Spleen (tissue), 11 donors: ENCODE measurements around the gene CDK14. TPM values are rescaled to one million over a fixed set of nuclear protein-coding genes. Genes with fewer than 3 reads are reported as not detected.

Experiments used
- DNase-seq: peaks from one replicate; pipeline ENCODE4 v3.0.0-alpha.2; 2020
- H3K27ac ChIP-seq, 8 donors: fragments of 200-600 bp; sonication (generic) in 7 of 8; 1 replicate in 4 of 8; 2 replicates in 4 of 8; pipeline versions ENCODE4 v1.5.0 to v1.8.0; 2016 to 2021; ENCODE audit warnings: inconsistent platforms in 4 of 8, mild to moderate bottlenecking in 4 of 8, moderate library complexity in 1 of 8
- H3K27me3 ChIP-seq, 7 donors: fragments of 200-600 bp; sonication (generic) in 6 of 7; replicated peaks in 1 of 7; 1 replicate in 4 of 7; 2 replicates in 3 of 7; pipeline versions ENCODE4 v1.5.0 to v1.8.0; 2016 to 2021; ENCODE audit warnings: inconsistent platforms in 3 of 7, mild to moderate bottlenecking in 1 of 7
- H3K36me3 ChIP-seq, 6 donors: fragments of 200-600 bp; sonication (generic) in 5 of 6; 1 replicate in 4 of 6; 2 replicates in 2 of 6; pipeline versions ENCODE4 v1.5.0 to v1.8.0; 2016 to 2021; ENCODE audit warnings: inconsistent platforms in 2 of 6
- H3K4me1 ChIP-seq, 6 donors: fragments of 200-600 bp; sonication (generic) in 5 of 6; 1 replicate in 3 of 6; 2 replicates in 3 of 6; pipeline versions ENCODE4 v1.5.0 to v1.8.0; 2016 to 2021; ENCODE audit warnings: inconsistent platforms in 3 of 6
- H3K4me3 ChIP-seq, 8 donors: fragments of 200-600 bp; sonication (generic) in 7 of 8; 1 replicate in 4 of 8; 2 replicates in 4 of 8; pipeline versions ENCODE4 v1.5.0 to v1.8.0; 2016 to 2021; ENCODE audit warnings: inconsistent platforms in 4 of 8, mild to moderate bottlenecking in 4 of 8, moderate library complexity in 2 of 8
- H3K9me3 ChIP-seq, 8 donors: fragments of 200-600 bp; sonication (generic) in 7 of 8; 1 replicate in 4 of 8; 2 replicates in 4 of 8; pipeline versions ENCODE4 v1.5.0 to v1.8.0; 2016 to 2021; ENCODE audit warnings: inconsistent platforms in 4 of 8
- POLR2A ChIP-seq, 3 donors: fragments of 450-650 bp; IDR thresholded peaks; one replicate each; pipeline ENCODE4 v1.5.1; 2017; ENCODE audit warnings: antibody characterized with exemption in 3 of 3, mild to moderate bottlenecking in 1 of 3
- POLR2AphosphoS5 ChIP-seq, 3 donors: sonication (generic); formaldehyde crosslinking; IDR thresholded peaks; one replicate each; pipeline ENCODE4 v1.5.1; 2017; ENCODE audit warnings: antibody characterized with exemption in 3 of 3
- WGBS, 5 donors: extraction: QIAGEN DNeasy Blood & Tissue Kit in 3 of 5; methylation state at CpG; one replicate each; pipeline versions ENCODE4 v1.1.5 to v1.1.7; 2013 to 2018; 5-methylcytosine and 5-hydroxymethylcytosine counted together
- intact Hi-C: fragments of 100-400 bp; cut with DNase I; formaldehyde crosslinking; loops from one replicate; pipeline ENCODE4 v1.15.0; 2023; ENCODE audit warnings: low total_unique reads
- polyA plus RNA-seq, 3 donors: library from polyadenylated mRNA; stranded (reverse); fragments of 200-250 nt; gene quantifications; one replicate each; pipeline ENCODE4 v1.2.1, GENCODE V29; 2013
- total RNA-seq, 7 donors: library from RNA; depleted of rRNA in 3 of 7; stranded (reverse); fragments of >200 nt in 3 of 7; fragmentation: NEBNext Ultra II Directional in 4 of 7; extraction: Animal tissue kit (Norgen Biotek cat#: 25700) in 4 of 7; gene quantifications; one replicate each; pipeline versions ENCODE4 v1.1.0 to v1.2.1, GENCODE V29; 2016 to 2021
- TF ChIP-seq, protein P1 (sequence below), 11 experiments: fragments of 200-600 bp in 7 of 11; fragments of 450-650 bp in 4 of 11; sonication (generic) in 4 of 11; IDR thresholded peaks in 8 of 11; conservative IDR thresholded peaks in 3 of 11; 1 replicate in 7 of 11; 2 replicates in 4 of 11; pipeline versions ENCODE4 v1.4.0 to v1.8.0; 2016 to 2021; ENCODE audit warnings: antibody characterized with exemption in 11 of 11, inconsistent platforms in 4 of 11, mild to moderate bottlenecking in 1 of 11
- donor health status: healthy with polysubstance abuse.
- donor health status: DM: no; HTN: no; CAD: no; lungs with moderate emphysema.
- donor health status: DM: no; HTN: no; CAD: no.
- donor health status: Bipolar disorder and iron deficiency.
- donor health status: healthy.
- donor health status: DM: no; HTN: no; CAD: no.
- donor health status: DM: yes; HTN: yes; CAD: no.

CDK14 gene
- total and polyA plus RNA-seq, 10 donors, result 6.6 to 109 (median 51.2) TPM

DNA sequence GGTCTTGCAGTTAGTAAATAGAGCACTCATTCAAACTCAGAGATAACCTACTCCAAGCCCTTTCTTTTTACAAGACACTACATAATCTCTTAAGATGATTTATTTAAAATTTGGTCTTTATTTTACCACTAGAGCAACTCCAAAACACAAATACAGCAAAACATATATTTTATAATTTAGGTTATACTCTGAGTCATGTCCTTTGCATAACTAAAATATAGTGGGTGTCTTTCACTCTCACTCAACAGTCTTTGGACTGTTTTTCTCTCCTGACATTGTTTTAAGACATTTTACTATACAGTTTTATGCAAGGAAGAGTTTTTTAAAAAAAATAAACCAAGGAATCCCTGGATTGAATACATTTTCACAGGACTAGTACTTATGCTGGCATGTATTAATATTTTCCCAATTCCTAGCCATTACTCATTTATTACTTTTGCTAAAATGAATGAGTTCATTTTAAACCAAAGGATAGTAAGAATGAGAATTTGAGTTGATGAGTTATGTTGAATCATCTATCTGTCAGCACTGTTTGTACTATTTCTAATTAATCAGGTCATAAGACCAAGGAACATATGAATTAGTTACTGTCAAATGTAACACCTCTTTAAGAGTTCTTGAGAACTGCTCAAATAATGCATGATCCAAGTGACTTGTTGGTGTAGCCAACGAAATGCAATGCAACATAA is 365.1 kb downstream of the CDK14 start:
- no peaks in the 10 kb centered on the region for H3K27me3 ChIP-seq
- TF ChIP-seq POLR2AphosphoS5 (IDR thresholded peaks at IDR 0.05) (no peak), POLR2A (IDR thresholded peaks at IDR 0.05) (no peak)
- TF ChIP-seq, protein P1, sequence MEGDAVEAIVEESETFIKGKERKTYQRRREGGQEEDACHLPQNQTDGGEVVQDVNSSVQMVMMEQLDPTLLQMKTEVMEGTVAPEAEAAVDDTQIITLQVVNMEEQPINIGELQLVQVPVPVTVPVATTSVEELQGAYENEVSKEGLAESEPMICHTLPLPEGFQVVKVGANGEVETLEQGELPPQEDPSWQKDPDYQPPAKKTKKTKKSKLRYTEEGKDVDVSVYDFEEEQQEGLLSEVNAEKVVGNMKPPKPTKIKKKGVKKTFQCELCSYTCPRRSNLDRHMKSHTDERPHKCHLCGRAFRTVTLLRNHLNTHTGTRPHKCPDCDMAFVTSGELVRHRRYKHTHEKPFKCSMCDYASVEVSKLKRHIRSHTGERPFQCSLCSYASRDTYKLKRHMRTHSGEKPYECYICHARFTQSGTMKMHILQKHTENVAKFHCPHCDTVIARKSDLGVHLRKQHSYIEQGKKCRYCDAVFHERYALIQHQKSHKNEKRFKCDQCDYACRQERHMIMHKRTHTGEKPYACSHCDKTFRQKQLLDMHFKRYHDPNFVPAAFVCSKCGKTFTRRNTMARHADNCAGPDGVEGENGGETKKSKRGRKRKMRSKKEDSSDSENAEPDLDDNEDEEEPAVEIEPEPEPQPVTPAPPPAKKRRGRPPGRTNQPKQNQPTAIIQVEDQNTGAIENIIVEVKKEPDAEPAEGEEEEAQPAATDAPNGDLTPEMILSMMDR (IDR thresholded peaks at IDR 0.05 in 8 of 11, conservative IDR thresholded peaks at IDR 0.05 in 3 of 11), result no peak
- no peak overlapping the region for H3K27ac ChIP-seq
- H3K4me1 ChIP-seq, result no peaks in the 10 kb centered on the region
- H3K4me3 ChIP-seq, result no peak overlapping the region
- 62 to 91% (median 84%) methylated on average over 1 of the region's 1 CpG for WGBS, 5 donors
- intact Hi-C loops, result no loop called here
- no peaks in the 10 kb centered on the region for H3K9me3 ChIP-seq
- peaks cover 0 to 9% (median 0%) of the 10 kb centered on the region in 6 donors for H3K36me3 ChIP-seq
- no peak for DNase-seq

DNA sequence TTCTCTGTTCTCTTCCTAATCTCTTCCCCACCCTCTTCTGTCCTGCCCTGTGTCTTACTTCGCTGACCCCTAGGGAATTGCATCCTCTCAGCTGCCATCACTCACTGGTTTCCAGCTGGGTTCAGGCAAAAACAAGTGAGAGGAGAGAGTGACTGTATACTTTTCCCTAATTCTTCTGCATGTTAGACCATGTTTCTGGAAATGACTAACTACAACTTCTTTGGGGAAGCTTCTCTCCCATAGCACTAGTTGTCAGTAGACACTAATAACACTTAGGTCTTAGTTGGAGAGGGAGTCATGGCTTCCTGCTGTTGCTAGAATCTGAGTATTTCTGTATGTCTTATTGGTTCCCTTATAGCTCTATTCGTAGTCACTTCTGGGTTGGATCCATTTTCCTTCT is 369.1 kb downstream of the CDK14 start:
- H3K27me3 ChIP-seq, result no peaks in the 10 kb centered on the region
- 84 to 97% (median 84%) methylated on average over 2 of the region's 2 CpGs for WGBS, 5 donors
- no peaks in the 10 kb centered on the region for H3K9me3 ChIP-seq
- intact Hi-C loops, result no loop called here
- no peaks in the 10 kb centered on the region for H3K36me3 ChIP-seq
- no peak for DNase-seq
- TF ChIP-seq POLR2A (IDR thresholded peaks at IDR 0.05) (no peak), POLR2AphosphoS5 (IDR thresholded peaks at IDR 0.05) (no peak)
- TF ChIP-seq, protein P1 (IDR thresholded peaks at IDR 0.05 in 8 of 11, conservative IDR thresholded peaks at IDR 0.05 in 3 of 11), result no peak
- no peak overlapping the region for H3K27ac ChIP-seq
- no peak overlapping the region for H3K4me3 ChIP-seq
- H3K4me1 ChIP-seq, result no peaks in the 10 kb centered on the region

DNA sequence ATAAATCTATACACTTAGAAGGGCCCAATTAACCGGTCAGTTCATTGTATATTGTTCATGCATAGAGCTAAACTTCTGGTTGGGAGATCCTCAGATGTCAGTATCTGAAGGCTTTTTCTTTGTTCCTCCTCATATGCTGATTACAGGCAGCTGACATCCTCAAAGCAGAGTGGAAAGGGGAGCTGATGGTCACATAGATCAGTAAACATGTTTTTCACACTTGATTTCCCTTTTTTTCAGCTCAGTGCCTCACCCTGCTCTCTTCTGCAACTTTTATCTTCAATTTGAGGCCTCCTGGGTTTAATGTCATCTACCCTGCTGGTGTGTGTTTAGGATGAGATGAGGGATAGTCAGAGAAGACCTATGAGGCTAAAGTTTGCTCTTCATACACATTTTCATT is 370.2 kb downstream of the CDK14 start:
- no peak for DNase-seq
- 66 to 79% (median 71%) methylated on average over 1 of the region's 1 CpG for WGBS, 5 donors
- Histone ChIP-seq H3K27me3 (no peaks in the 10 kb centered on the region), H3K36me3 (no peaks in the 10 kb centered on the region), H3K27ac (no peak overlapping the region), H3K9me3 (no peaks in the 10 kb centered on the region), H3K4me1 (no peaks in the 10 kb centered on the region), H3K4me3 (no peak overlapping the region)
- TF ChIP-seq, protein P1 (IDR thresholded peaks at IDR 0.05 in 8 of 11, conservative IDR thresholded peaks at IDR 0.05 in 3 of 11), result no peak
- TF ChIP-seq POLR2A (IDR thresholded peaks at IDR 0.05) (no peak), POLR2AphosphoS5 (IDR thresholded peaks at IDR 0.05) (no peak)
- intact Hi-C loops, result no loop called here

DNA sequence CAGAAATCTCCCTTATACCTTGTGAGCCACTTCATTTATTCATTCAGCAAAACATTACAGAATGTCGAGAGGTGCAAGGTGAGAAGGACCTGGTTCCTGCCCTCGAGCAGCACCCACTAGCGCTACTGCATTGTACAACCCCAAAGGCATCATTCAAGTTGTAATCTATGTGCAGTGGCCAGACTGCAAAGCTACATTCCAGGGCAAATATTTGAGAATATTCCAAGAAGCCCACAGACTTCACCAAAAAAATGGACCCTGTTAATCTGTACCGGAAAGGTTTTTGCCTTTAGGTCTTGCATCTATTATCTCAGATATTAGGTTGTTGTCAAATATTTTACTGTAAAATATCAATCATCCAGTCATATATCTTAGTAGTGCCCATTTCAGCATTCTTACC is 372.8 kb downstream of the CDK14 start:
- Histone ChIP-seq H3K9me3 (peaks cover 0 to 19% (median 14%) of the 10 kb centered on the region in 8 donors), H3K4me3 (no peak overlapping the region), H3K36me3 (peaks cover 0 to 9% (median 0%) of the 10 kb centered on the region in 6 donors), H3K27me3 (no peaks in the 10 kb centered on the region), H3K27ac (no peak overlapping the region), H3K4me1 (no peaks in the 10 kb centered on the region)
- no peak for DNase-seq
- 88 to 94% (median 93%) methylated on average over 4 of the region's 4 CpGs for WGBS, 5 donors
- TF ChIP-seq POLR2A (IDR thresholded peaks at IDR 0.05) (no peak), POLR2AphosphoS5 (IDR thresholded peaks at IDR 0.05) (no peak)
- TF ChIP-seq, protein P1 (IDR thresholded peaks at IDR 0.05 in 8 of 11, conservative IDR thresholded peaks at IDR 0.05 in 3 of 11), result no peak
- intact Hi-C loops, result no loop called here
